CD4-positive, CD25-positive, alpha-beta regulatory T cell (primary cell): ENCODE results near the gene PSEN1. TPM values are rescaled to one million over a fixed set of nuclear protein-coding genes. Genes with fewer than 3 reads are reported as not detected.

Source experiments
- ATAC-seq, 2 donors: fragments of 150-1000 bp; cut with Tn5 transposase; one replicate each; pipeline ENCODE4 v1.10.0; 2021; ENCODE audit warnings: low read depth in 2 of 2, moderate number of reproducible peaks in 2 of 2, moderate library complexity in 1 of 2
- DNase-seq, 3 donors: peaks; one replicate each; pipeline versions ENCODE4 v3.0.0 to v3.0.0-alpha.2; 2012 to 2022; ENCODE audit warnings: mixed read lengths in 1 of 3
- H3K27ac ChIP-seq: one replicate; pipeline ENCODE4 v1.7.0; 2013; ENCODE audit warnings: mild to moderate bottlenecking, low read length; ENCODE audit not compliant: insufficient read depth, poor library complexity, severe bottlenecking
- H3K27me3 ChIP-seq: one replicate; pipeline ENCODE4 v1.7.0; 2013; ENCODE audit warnings: low read length; ENCODE audit not compliant: control insufficient read depth, insufficient read depth
- H3K36me3 ChIP-seq: one replicate; pipeline ENCODE4 v1.7.0; 2013; ENCODE audit warnings: mild to moderate bottlenecking, low read length, moderate library complexity; ENCODE audit not compliant: control insufficient read depth, insufficient read depth
- H3K4me1 ChIP-seq: 2 replicates; pipeline ENCODE4 v1.7.0; 2013; ENCODE audit warnings: mild to moderate bottlenecking, low read length; ENCODE audit not compliant: insufficient read depth, control insufficient read depth, poor library complexity, severe bottlenecking
- H3K4me3 ChIP-seq: one replicate; pipeline ENCODE4 v1.7.0; 2013; ENCODE audit warnings: low read depth, mild to moderate bottlenecking, low read length, moderate library complexity
- H3K9me3 ChIP-seq, 2 experiments: 1 replicate in 1 of 2; 2 replicates in 1 of 2; pipeline ENCODE4 v1.7.0; 2013; ENCODE audit warnings: low read length in 2 of 2, mild to moderate bottlenecking in 1 of 2, moderate library complexity in 1 of 2; ENCODE audit not compliant: control insufficient read depth in 2 of 2
- H3K27ac Mint-ChIP-seq, 3 donors: one replicate each; pipeline ENCODE4 v1.8.0; 2020 to 2022; ENCODE audit warnings: mild to moderate bottlenecking in 3 of 3, mixed read lengths in 3 of 3, moderate library complexity in 2 of 3
- H3K27me3 Mint-ChIP-seq: one replicate; pipeline ENCODE4 v1.8.0; 2022; ENCODE audit warnings: mild to moderate bottlenecking, mixed read lengths
- H3K36me3 Mint-ChIP-seq: one replicate; pipeline ENCODE4 v1.8.0; 2020; ENCODE audit warnings: mixed read lengths
- H3K4me1 Mint-ChIP-seq, 4 donors: one replicate each; pipeline ENCODE4 v1.8.0; 2020 to 2022; ENCODE audit warnings: mixed read lengths in 4 of 4, mild to moderate bottlenecking in 1 of 4
- H3K4me3 Mint-ChIP-seq, 4 donors: one replicate each; pipeline ENCODE4 v1.8.0; 2020 to 2022; ENCODE audit warnings: mild to moderate bottlenecking in 4 of 4, mixed read lengths in 4 of 4, moderate library complexity in 3 of 4
- H3K9me3 Mint-ChIP-seq, 7 donors: one replicate each; pipeline ENCODE4 v1.8.0; 2020 to 2022; ENCODE audit warnings: mixed read lengths in 7 of 7, mild to moderate bottlenecking in 3 of 7, moderate library complexity in 2 of 7
- polyA plus RNA-seq, 4 donors: library from polyadenylated mRNA; unstranded; fragments of 300-500 nt; fragmentation: Illumina TruSeq; gene quantifications; one replicate each; pipeline ENCODE4 v1.2.3, GENCODE V29; 2021
- total RNA-seq: library from RNA; stranded (reverse); gene quantifications from one replicate; pipeline ENCODE4 v1.2.3, GENCODE V29; 2022

Gene PSEN1
- total and polyA plus RNA-seq, 5 donors from 2014 or later: 36.6 to 47.5 (median 44.0) TPM

GRCh38 chr14:73220061-73220460 lies 83.8 kb downstream of the PSEN1 start:
- Histone ChIP-seq H3K27me3 (no peaks in the 10 kb centered on the region), H3K4me1 (no peaks in the 10 kb centered on the region), H3K36me3 (peaks cover 56% of the 10 kb centered on the region), H3K9me3 (no peaks in the 10 kb centered on the region), H3K4me3 (no peak overlapping the region), H3K27ac (no peak overlapping the region)
- Mint-ChIP-seq H3K4me1 (peaks cover 11 to 20% (median 16%) of the 10 kb centered on the region in 4 donors), H3K36me3 (peaks cover 52% of the 10 kb centered on the region), H3K9me3 (no peaks in the 10 kb centered on the region), H3K4me3 (no peak overlapping the region), H3K27me3 (no peaks in the 10 kb centered on the region), H3K27ac (no peak overlapping the region)
- DNase-seq (no peak), ATAC-seq (no peak)

DNA sequence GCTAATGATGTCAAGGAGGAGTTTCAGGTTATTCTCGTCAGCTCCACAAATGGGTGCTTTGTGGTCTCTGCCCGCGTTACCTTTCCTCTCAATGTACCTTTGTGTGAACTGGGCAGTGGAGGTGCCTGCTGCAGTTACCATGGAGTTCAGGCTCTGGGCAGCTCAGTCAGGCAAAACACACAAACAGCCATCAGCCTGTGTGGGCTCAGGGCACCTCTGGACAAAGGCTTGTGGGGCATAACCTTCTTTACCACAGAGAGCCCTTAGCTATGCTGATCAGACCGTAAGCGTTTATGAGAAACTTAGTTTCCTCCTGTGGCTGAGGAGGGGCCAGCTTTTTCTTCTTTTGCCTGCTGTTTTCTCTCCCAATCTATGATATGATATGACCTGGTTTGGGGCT lies 84.3 kb downstream of the PSEN1 start:
- ATAC-seq: no peak
- no peak for DNase-seq
- H3K27me3 ChIP-seq: no peaks in the 10 kb centered on the region
- no peaks in the 10 kb centered on the region for H3K4me1 ChIP-seq
- Mint-ChIP-seq H3K9me3 (no peaks in the 10 kb centered on the region), H3K4me3 (no peak overlapping the region), H3K27ac (peak overlapping the region in 1 of 3 donors; percentile 77), H3K4me1 (peaks cover 11 to 20% (median 16%) of the 10 kb centered on the region in 4 donors), H3K36me3 (peaks cover 57% of the 10 kb centered on the region), H3K27me3 (no peaks in the 10 kb centered on the region)
- no peaks in the 10 kb centered on the region for H3K9me3 ChIP-seq
- H3K4me3 ChIP-seq: no peak overlapping the region
- H3K36me3 ChIP-seq: peaks cover 62% of the 10 kb centered on the region
- H3K27ac ChIP-seq: no peak overlapping the region

DNA sequence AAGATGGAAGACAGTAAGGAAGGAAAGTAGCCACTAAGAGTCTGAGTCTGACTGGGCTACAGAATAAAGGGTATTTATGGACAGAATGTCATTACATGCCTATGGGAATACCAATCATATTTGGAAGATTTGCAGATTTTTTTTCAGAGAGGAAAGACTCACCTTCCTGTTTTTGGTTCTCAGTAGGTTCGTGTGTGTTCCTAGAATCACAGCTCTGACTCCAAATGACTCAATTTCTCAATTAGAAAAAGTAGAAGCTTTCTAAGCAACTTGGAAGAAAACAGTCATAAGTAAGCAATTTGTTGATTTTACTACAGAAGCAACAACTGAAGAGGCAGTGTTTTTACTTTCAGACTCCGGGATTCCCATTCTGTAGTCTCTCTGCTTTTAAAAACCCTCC lies 85.6 kb downstream of the PSEN1 start:
- Histone ChIP-seq H3K4me3 (no peak overlapping the region), H3K36me3 (peaks cover 61% of the 10 kb centered on the region), H3K9me3 (no peaks in the 10 kb centered on the region), H3K27me3 (no peaks in the 10 kb centered on the region), H3K27ac (no peak overlapping the region), H3K4me1 (no peaks in the 10 kb centered on the region)
- Mint-ChIP-seq H3K36me3 (peaks cover 59% of the 10 kb centered on the region), H3K27ac (peak overlapping the region in 2 of 3 donors; percentile 36 to 75), H3K4me1 (peaks cover 11 to 20% (median 16%) of the 10 kb centered on the region in 4 donors), H3K4me3 (no peak overlapping the region), H3K9me3 (no peaks in the 10 kb centered on the region), H3K27me3 (no peaks in the 10 kb centered on the region)
- DNase-seq (peak in 1 of 3 donors; percentile 44), ATAC-seq (no peak)

DNA sequence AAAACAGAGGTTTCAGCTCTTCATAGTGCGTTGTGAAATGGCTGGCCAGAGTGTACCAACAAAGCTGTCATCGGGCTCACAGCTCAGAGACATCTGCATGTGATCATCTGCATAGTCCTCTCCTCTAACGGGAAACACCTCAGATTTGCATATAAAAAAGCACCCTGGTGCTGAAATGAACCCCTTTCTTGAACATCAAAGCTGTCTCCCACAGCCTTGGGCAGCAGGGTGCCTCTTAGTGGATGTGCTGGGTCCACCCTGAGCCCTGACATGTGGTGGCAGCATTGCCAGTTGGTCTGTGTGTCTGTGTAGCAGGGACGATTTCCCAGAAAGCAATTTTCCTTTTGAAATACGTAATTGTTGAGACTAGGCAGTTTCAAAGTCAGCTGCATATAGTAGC lies 86.7 kb downstream of the PSEN1 start:
- Mint-ChIP-seq H3K4me1 (peaks cover 11 to 20% (median 16%) of the 10 kb centered on the region in 4 donors), H3K4me3 (no peak overlapping the region), H3K27me3 (no peaks in the 10 kb centered on the region), H3K36me3 (peaks cover 53% of the 10 kb centered on the region), H3K27ac (peak overlapping the region; percentile 36 to 79 (median 61)), H3K9me3 (no peaks in the 10 kb centered on the region)
- DNase-seq: peak in 2 of 3 donors; percentile 19 to 59
- Histone ChIP-seq H3K27me3 (no peaks in the 10 kb centered on the region), H3K4me3 (no peak overlapping the region), H3K4me1 (no peaks in the 10 kb centered on the region), H3K27ac (no peak overlapping the region), H3K36me3 (peaks cover 51% of the 10 kb centered on the region), H3K9me3 (no peaks in the 10 kb centered on the region)
- peak; percentile 45 to 47 for ATAC-seq

GRCh38 chr14:73225496-73225895 lies 89.2 kb downstream of the PSEN1 start:
- no peaks in the 10 kb centered on the region for H3K9me3 Mint-ChIP-seq
- H3K27me3 Mint-ChIP-seq: no peaks in the 10 kb centered on the region
- H3K36me3 Mint-ChIP-seq: peaks cover 42% of the 10 kb centered on the region

GRCh38 chr14:73227812-73228781 lies 91.8 kb downstream of the PSEN1 start:
- Mint-ChIP-seq H3K27ac (no peak overlapping the region), H3K36me3 (peaks cover 25% of the 10 kb centered on the region), H3K27me3 (peaks cover 11% of the 10 kb centered on the region), H3K4me3 (no peak overlapping the region), H3K4me1 (peaks cover 0 to 2% (median under 1%) of the 10 kb centered on the region in 4 donors), H3K9me3 (no peaks in the 10 kb centered on the region)
- no peak for ATAC-seq
- peaks cover 18% of the 10 kb centered on the region for H3K36me3 ChIP-seq
- H3K27ac ChIP-seq: no peak overlapping the region
- no peaks in the 10 kb centered on the region for H3K4me1 ChIP-seq
- H3K9me3 ChIP-seq: no peaks in the 10 kb centered on the region
- no peaks in the 10 kb centered on the region for H3K27me3 ChIP-seq
- H3K4me3 ChIP-seq: no peak overlapping the region
- DNase-seq: no peak

More at GRCh38 chr14:73225496-73225895, 89.2 kb downstream of the PSEN1 start:
- Mint-ChIP-seq H3K27ac (peak overlapping the region in 1 of 3 donors; percentile 8), H3K4me1 (peaks cover 6 to 20% (median 13%) of the 10 kb centered on the region in 4 donors), H3K4me3 (no peak overlapping the region)
- ATAC-seq (no peak), DNase-seq (no peak)
- no peaks in the 10 kb centered on the region for H3K4me1 ChIP-seq
- no peaks in the 10 kb centered on the region for H3K27me3 ChIP-seq
- H3K9me3 ChIP-seq: no peaks in the 10 kb centered on the region
- H3K4me3 ChIP-seq: no peak overlapping the region
- H3K27ac ChIP-seq: no peak overlapping the region
- peaks cover 26% of the 10 kb centered on the region for H3K36me3 ChIP-seq

GRCh38 chr14:73230051-73230450 lies 93.7 kb downstream of the PSEN1 start:
- H3K4me1 ChIP-seq: no peaks in the 10 kb centered on the region

More at GRCh38 chr14:73230051-73230450, 93.7 kb downstream of the PSEN1 start:
- no peaks in the 10 kb centered on the region for H3K9me3 ChIP-seq
- no peak for ATAC-seq
- peaks cover 14% of the 10 kb centered on the region for H3K36me3 ChIP-seq
- Mint-ChIP-seq H3K27me3 (peaks cover 24% of the 10 kb centered on the region), H3K36me3 (peaks cover 20% of the 10 kb centered on the region), H3K4me3 (no peak overlapping the region), H3K9me3 (no peaks in the 10 kb centered on the region), H3K4me1 (no peaks in the 10 kb centered on the region), H3K27ac (no peak overlapping the region)
- DNase-seq: no peak
- H3K27ac ChIP-seq: no peak overlapping the region
- H3K27me3 ChIP-seq: peaks cover 7% of the 10 kb centered on the region
- H3K4me3 ChIP-seq: no peak overlapping the region
